NCI-H526 (cell line): ENCODE results near the gene SNUPN.

ENCODE experiments used
- DNase-seq, 2 experiments: peaks; one replicate each; lab custom pipeline; 2025; lab: John Stamatoyannopoulos, UW

Gene SNUPN

DNA sequence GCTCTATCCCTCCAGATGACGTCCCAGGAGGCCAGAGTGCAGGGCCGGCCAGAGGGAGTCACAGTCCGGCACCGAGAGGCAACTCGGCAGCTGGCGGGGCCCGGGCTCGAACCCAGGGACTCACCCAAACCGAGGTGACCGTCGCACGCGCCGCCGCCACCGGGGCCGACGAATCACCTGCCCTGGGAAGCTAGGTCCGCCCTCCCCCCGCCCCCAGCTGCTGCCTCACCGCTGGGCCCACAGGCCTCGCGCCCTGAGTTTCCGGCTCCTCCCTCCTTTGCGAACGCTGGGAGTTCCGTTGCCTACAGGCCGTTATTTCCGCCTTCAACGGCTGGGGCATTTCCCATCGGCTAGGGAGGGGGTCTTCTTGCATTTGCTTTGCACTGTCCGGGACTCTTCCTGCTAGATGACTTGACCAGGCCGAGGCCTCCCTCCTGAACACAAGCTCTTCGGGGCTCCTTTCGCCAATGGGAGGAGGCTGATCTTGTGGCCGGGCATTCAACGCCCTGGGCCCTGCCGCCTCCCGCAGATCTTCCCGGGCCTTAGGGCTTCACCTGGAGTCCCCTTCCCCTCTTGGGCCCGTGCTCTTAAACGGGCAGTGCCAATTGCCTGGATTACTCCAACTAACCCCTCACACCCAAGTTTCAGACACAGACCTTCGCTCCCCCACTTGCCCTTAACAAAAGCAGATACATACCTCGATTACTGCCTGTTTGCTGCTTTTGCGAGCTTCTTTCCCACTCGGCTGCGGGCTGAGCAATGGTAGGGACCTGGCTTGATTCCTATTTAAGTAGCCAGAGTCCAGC lies at the start of gene SNUPN:
TSS of gene SNUPN (minus strand) at position 184 of the 806 bp plus-strand sequence. CDS start 4,674 bp downstream, outside the sequence.
- DNase-seq: peak; percentile 87 to 96

DNA sequence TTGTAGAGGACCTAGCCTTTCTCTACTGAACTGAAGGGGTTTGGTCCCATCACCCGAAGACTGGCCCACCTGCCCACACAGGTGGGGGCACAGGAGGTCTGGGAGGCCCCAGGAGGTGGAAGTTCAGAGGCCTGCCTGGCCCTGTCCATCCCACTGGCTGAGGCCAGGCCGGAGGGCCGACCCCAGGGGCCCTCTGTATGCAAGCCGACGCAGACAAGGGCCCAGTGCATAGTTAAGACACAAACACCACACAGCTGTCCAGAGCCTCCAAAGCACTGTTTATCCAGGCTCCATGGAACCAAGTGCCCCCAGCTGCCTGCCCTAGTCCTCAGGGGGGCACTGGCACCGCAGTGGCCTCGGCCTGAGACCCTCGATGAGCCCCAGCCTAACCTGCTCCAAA lies 48.8 kb upstream of the SNUPN start:
- DNase-seq: no peak

- no peak for DNase-seq
Measured at GRCh38 chr15:75673426-75674235, 48.1 kb upstream of the SNUPN start.

GRCh38 chr15:75672646-75673425 lies 47.3 kb upstream of the SNUPN start:
- DNase-seq: no peak

GRCh38 chr15:75671730-75672602 lies 46.4 kb upstream of the SNUPN start:
- DNase-seq: no peak

GRCh38 chr15:75669879-75670212 lies 44.3 kb upstream of the SNUPN start:
- DNase-seq: no peak

GRCh38 chr15:75669191-75669878 lies 43.8 kb upstream of the SNUPN start:
- DNase-seq: no peak

GRCh38 chr15:75666823-75667501 lies 41.4 kb upstream of the SNUPN start:
- DNase-seq: no peak

DNA sequence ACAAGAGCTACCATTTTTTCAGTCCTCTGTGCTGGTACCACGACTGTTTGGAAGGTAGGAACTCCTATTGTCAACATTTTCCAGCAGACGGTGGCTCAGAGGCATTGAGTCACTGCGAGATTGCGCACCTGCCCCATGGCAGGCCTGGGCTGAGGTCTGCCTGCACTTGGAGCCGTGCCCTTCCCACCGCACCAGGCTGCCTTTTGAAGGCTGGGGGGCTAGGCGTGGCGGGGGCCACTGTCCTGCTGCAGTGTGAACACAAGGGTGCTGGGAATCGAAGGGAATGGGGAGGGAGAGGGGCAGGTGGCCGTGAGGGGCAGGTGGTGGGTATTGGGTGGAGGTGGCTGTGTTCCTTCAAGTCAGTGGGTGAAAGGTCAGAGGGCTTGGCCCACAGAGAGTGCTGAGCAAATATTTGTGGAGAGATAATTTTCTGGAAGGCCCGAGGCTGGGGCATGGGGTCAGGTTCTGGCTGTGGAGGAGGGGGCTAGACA lies 38.5 kb upstream of the SNUPN start:
- DNase-seq: no peak

DNA sequence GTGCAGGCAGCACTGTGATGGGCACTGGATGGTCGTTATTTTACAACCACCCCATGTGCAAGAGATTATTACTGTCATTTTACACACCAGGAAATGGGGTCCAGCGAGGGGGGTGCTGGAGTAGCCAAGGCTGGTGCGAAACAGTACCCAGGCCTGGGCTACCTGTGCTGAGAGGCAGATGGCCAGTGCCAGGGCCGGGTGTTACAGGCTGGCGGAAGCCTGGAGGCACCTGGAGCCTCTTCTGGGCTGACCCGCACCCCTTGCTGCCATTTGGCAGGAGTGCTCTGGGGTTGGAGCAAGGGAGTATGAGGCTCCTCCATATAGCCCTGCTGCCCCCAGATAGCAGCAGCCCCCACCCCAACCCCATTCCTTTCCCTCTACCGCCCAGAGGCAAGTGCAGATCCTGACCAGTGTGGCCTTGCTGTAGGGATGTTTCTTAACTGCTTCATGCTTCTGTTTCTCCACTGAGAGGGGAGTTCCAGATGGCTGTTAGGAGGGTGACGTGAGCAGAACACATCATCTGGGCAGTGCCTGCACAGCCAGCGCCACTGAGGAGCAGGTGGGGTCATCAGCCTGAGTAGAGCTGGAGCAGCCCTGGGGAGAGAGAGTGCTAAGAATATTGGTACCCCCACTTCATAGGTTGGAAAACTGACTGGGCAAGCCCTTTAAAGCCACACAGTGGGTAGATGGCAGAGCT lies 37.4 kb upstream of the SNUPN start:
- DNase-seq: no peak

- DNase-seq: no peak
Measured at GRCh38 chr15:75661756-75662140, 36.2 kb upstream of the SNUPN start.

GRCh38 chr15:75661100-75661755 lies 35.7 kb upstream of the SNUPN start:
- DNase-seq: no peak

- DNase-seq: no peak
Measured at GRCh38 chr15:75659928-75660645, 34.6 kb upstream of the SNUPN start.

DNA sequence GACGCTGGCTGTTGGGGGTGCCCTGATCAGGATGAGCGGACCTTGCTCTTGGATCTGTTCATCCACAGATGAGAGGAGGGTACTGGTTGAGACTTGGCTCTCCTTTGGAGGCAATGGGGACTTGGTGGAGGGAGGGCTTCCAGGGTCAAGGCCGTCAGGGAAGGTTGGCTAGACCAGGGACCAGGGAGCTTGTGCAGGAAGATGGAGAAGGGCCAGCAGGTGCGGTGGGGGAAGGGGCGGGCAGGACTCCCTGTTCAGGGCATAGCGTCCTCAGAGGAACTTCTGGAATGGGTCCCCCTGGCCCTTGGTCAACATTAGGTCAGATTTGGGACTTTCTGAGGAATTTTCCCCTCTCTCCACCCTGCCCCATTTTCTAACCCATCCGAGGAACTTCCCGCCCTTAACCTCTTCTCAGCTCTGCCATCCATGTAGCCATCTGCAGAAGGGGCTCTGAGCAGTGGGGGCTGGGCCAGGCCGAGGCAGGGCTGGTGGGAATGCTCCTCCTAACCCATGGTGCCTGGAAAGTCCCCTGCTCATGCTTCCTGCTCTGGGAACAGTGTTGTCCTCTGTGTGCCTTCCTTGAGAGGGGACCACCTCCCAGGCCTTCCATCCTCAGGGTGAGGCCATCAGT lies 33.7 kb upstream of the SNUPN start:
- no peak for DNase-seq

- no peak for DNase-seq
Measured at GRCh38 chr15:75656813-75657212, 31.3 kb upstream of the SNUPN start.

DNA sequence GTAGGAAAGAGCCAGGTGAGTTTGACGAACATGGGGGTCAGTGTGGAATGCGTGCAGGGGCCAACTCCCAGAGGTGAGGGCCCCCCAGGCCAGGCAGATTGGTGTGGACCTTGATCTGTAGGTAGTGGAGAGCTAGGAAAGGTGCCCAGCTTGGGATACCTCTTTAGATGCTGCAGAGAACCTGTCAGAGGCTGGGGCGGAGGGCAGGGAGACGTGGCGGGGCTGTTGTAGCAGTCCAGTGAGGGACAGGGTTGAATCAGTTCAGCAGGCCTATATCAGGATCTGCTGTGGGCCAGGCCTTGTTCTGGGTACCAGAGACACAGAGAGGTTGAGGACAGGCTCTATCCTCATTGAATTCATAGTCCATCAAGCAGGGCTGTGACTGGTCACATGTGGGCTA lies 30.8 kb upstream of the SNUPN start:
- no peak for DNase-seq

DNA sequence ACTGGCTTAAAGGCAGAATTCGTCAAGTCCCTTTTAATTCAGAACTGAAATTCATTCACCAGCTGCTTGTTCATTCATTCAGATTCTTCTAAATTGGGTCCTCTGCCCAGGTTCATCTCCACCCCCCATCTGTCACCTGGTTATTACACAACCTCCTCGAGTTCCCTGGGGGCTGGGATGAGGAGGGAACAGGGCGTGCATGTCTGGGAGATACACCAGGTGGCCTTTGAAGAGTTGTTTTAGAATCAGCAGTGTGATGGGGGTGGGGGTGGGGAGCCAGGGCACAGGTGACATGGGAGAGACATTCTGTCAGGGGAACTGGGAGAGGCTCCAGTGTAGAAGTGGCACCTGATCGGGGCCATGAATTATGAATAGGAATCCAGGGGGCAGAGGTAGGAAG lies 30.4 kb upstream of the SNUPN start:
- DNase-seq: no peak
